ENCODE results near the gene HEATR9.

The HEATR9 gene

DNA sequence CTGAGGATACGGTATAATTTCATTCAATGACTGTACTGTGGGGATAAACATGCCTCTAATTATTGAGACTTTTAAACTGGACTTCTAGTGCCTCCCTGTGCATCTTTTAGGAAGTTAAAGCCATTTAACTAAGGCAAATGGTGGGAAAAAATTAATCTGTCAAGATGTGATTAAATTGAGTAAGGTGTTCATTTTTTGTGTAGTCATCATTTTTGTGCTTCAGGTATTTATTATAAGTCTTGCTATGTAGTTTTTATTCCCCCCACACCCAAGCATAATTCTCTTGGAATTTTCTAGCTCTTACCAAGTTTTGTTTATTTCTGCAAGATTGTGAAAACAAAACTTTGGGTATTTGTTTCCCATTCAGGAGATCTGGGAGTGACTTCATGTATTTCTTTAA is 49.2 kb downstream of the HEATR9 start:
- no peak for ATAC-seq
- TF ChIP-seq ZC3H10 (CRISPR knock-in tag; IDR thresholded peaks at IDR 0.05) (no peak), ZNF70 (CRISPR knock-in tag; IDR thresholded peaks at IDR 0.05) (no peak), SNAI2 (CRISPR knock-in tag; IDR thresholded peaks at IDR 0.05) (no peak), OSR1 (CRISPR knock-in tag; IDR thresholded peaks at IDR 0.05) (no peak), ZNF8 (CRISPR knock-in tag; IDR thresholded peaks at IDR 0.05) (no peak), TOX (CRISPR knock-in tag; IDR thresholded peaks at IDR 0.05; ENCODE audit: borderline replicate concordance) (no peak), ZNF565 (CRISPR knock-in tag; conservative IDR thresholded peaks at IDR 0.05; ENCODE audit: low read depth) (no peak)
- TF ChIP-seq, protein P1, sequence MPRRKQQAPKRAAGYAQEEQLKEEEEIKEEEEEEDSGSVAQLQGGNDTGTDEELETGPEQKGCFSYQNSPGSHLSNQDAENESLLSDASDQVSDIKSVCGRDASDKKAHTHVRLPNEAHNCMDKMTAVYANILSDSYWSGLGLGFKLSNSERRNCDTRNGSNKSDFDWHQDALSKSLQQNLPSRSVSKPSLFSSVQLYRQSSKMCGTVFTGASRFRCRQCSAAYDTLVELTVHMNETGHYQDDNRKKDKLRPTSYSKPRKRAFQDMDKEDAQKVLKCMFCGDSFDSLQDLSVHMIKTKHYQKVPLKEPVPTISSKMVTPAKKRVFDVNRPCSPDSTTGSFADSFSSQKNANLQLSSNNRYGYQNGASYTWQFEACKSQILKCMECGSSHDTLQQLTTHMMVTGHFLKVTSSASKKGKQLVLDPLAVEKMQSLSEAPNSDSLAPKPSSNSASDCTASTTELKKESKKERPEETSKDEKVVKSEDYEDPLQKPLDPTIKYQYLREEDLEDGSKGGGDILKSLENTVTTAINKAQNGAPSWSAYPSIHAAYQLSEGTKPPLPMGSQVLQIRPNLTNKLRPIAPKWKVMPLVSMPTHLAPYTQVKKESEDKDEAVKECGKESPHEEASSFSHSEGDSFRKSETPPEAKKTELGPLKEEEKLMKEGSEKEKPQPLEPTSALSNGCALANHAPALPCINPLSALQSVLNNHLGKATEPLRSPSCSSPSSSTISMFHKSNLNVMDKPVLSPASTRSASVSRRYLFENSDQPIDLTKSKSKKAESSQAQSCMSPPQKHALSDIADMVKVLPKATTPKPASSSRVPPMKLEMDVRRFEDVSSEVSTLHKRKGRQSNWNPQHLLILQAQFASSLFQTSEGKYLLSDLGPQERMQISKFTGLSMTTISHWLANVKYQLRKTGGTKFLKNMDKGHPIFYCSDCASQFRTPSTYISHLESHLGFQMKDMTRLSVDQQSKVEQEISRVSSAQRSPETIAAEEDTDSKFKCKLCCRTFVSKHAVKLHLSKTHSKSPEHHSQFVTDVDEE (CRISPR knock-in tag; IDR thresholded peaks at IDR 0.05), result no peak

GRCh38 chr17:35817196-35817595 is 51.5 kb downstream of the HEATR9 start:
- no peak for TF ChIP-seq ZFP3 (CRISPR knock-in tag; IDR thresholded peaks at IDR 0.05)
- no peak for TF ChIP-seq ZNF565 (CRISPR knock-in tag; conservative IDR thresholded peaks at IDR 0.05; ENCODE audit: low read depth)
- TF ChIP-seq, protein P2, sequence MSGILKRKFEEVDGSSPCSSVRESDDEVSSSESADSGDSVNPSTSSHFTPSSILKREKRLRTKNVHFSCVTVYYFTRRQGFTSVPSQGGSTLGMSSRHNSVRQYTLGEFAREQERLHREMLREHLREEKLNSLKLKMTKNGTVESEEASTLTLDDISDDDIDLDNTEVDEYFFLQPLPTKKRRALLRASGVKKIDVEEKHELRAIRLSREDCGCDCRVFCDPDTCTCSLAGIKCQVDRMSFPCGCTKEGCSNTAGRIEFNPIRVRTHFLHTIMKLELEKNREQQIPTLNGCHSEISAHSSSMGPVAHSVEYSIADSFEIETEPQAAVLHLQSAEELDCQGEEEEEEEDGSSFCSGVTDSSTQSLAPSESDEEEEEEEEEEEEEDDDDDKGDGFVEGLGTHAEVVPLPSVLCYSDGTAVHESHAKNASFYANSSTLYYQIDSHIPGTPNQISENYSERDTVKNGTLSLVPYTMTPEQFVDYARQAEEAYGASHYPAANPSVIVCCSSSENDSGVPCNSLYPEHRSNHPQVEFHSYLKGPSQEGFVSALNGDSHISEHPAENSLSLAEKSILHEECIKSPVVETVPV (CRISPR knock-in tag; IDR thresholded peaks at IDR 0.05), result no peak
- TF ChIP-seq, protein P3, sequence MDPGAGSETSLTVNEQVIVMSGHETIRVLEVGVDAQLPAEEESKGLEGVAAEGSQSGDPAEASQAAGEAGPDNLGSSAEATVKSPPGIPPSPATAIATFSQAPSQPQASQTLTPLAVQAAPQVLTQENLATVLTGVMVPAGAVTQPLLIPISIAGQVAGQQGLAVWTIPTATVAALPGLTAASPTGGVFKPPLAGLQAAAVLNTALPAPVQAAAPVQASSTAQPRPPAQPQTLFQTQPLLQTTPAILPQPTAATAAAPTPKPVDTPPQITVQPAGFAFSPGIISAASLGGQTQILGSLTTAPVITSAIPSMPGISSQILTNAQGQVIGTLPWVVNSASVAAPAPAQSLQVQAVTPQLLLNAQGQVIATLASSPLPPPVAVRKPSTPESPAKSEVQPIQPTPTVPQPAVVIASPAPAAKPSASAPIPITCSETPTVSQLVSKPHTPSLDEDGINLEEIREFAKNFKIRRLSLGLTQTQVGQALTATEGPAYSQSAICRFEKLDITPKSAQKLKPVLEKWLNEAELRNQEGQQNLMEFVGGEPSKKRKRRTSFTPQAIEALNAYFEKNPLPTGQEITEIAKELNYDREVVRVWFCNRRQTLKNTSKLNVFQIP (CRISPR knock-in tag; IDR thresholded peaks at IDR 0.05; ENCODE audit: borderline replicate concordance, low read depth), result no peak
- TF ChIP-seq RARB (CRISPR knock-in tag; IDR thresholded peaks at IDR 0.05), result no peak
- no peak for TF ChIP-seq SNAI2 (CRISPR knock-in tag; IDR thresholded peaks at IDR 0.05)
- TF ChIP-seq TOX (CRISPR knock-in tag; IDR thresholded peaks at IDR 0.05; ENCODE audit: borderline replicate concordance), result no peak
- TF ChIP-seq BACH2 (CRISPR knock-in tag; IDR thresholded peaks at IDR 0.05; ENCODE audit: borderline replicate concordance), result no peak
- TF ChIP-seq TCF4 (CRISPR knock-in tag; IDR thresholded peaks at IDR 0.05; ENCODE audit: borderline replicate concordance), result no peak
- no peak for TF ChIP-seq CSDC2 (CRISPR knock-in tag; IDR thresholded peaks at IDR 0.05)
- TF ChIP-seq, protein P1 (CRISPR knock-in tag; IDR thresholded peaks at IDR 0.05), result no peak
- no peak for TF ChIP-seq ZNF70 (CRISPR knock-in tag; IDR thresholded peaks at IDR 0.05)
- TF ChIP-seq, protein P4, sequence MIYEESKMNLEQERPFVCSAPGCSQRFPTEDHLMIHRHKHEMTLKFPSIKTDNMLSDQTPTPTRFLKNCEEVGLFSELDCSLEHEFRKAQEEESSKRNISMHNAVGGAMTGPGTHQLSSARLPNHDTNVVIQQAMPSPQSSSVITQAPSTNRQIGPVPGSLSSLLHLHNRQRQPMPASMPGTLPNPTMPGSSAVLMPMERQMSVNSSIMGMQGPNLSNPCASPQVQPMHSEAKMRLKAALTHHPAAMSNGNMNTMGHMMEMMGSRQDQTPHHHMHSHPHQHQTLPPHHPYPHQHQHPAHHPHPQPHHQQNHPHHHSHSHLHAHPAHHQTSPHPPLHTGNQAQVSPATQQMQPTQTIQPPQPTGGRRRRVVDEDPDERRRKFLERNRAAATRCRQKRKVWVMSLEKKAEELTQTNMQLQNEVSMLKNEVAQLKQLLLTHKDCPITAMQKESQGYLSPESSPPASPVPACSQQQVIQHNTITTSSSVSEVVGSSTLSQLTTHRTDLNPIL (CRISPR knock-in tag; IDR thresholded peaks at IDR 0.05; ENCODE audit: low read depth), result no peak
- TF ChIP-seq ESRRG (CRISPR knock-in tag; IDR thresholded peaks at IDR 0.05), result no peak
- no peak for TF ChIP-seq GLIS3 (CRISPR knock-in tag; IDR thresholded peaks at IDR 0.05)
- no peak for TF ChIP-seq OSR1 (CRISPR knock-in tag; IDR thresholded peaks at IDR 0.05)
- TF ChIP-seq ARNTL (CRISPR knock-in tag; IDR thresholded peaks at IDR 0.05; ENCODE audit: borderline replicate concordance, low read depth), result no peak
- TF ChIP-seq ZNF8 (CRISPR knock-in tag; IDR thresholded peaks at IDR 0.05), result no peak
- TF ChIP-seq, protein P5, sequence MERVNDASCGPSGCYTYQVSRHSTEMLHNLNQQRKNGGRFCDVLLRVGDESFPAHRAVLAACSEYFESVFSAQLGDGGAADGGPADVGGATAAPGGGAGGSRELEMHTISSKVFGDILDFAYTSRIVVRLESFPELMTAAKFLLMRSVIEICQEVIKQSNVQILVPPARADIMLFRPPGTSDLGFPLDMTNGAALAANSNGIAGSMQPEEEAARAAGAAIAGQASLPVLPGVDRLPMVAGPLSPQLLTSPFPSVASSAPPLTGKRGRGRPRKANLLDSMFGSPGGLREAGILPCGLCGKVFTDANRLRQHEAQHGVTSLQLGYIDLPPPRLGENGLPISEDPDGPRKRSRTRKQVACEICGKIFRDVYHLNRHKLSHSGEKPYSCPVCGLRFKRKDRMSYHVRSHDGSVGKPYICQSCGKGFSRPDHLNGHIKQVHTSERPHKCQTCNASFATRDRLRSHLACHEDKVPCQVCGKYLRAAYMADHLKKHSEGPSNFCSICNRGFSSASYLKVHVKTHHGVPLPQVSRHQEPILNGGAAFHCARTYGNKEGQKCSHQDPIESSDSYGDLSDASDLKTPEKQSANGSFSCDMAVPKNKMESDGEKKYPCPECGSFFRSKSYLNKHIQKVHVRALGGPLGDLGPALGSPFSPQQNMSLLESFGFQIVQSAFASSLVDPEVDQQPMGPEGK (CRISPR knock-in tag; IDR thresholded peaks at IDR 0.05; ENCODE audit: borderline replicate concordance), result no peak
- no peak for ATAC-seq
